Measurements from ENCODE around the gene PTPN2. TPM values are rescaled to one million over a fixed set of nuclear protein-coding genes. Genes with fewer than 3 reads are reported as not detected.

The PTPN2 gene
- total and polyA plus RNA-seq, 2 of the 4 experiments (the other 2 are of a cell fraction) = 13.2 to 30.6 TPM

GRCh38 chr18:12803069-12803936 lies 80.7 kb downstream of the PTPN2 start:
- H4K8ac ChIP-seq (ENCODE audit: low read depth in 2 of 2, low read length in 2 of 2) = no peak overlapping the region
- BruUV-seq (replicated peaks) = no TSS peak
- H3K18ac ChIP-seq (ENCODE audit: low read depth, low read length) = no peak overlapping the region
- no peaks in the 10 kb centered on the region for H3K4me1 ChIP-seq (ENCODE audit: control insufficient read depth, insufficient read depth, low read length)
- no peak overlapping the region for H3K4ac ChIP-seq (ENCODE audit: low read depth, low read length)
- peaks cover 5% of the 10 kb centered on the region; the same call in 1 of the 2 replicates for H3K36me3 ChIP-seq (ENCODE audit: control insufficient read depth, insufficient read depth, low read length)
- no peak overlapping the region for H2BK5ac ChIP-seq (ENCODE audit: low read depth, low read length, poor library complexity, severe bottlenecking)
- H3K4me2 ChIP-seq (ENCODE audit: low read depth, low read length) = no peak overlapping the region
- H3K4me3 ChIP-seq (ENCODE audit: insufficient read depth, low read depth, low read length) = no peak overlapping the region
- H2BK15ac ChIP-seq (ENCODE audit: low read depth, low read length) = no peak overlapping the region
- H2AK9ac ChIP-seq (replicated peaks; ENCODE audit: low read depth, low read length, poor library complexity) = no peak overlapping the region
- H2AK5ac ChIP-seq (ENCODE audit: low read depth, low read length) = no peak overlapping the region
- H3K9me1 ChIP-seq (ENCODE audit: insufficient read depth, low read length) = no peaks in the 10 kb centered on the region
- no peak overlapping the region for H2BK120ac ChIP-seq (ENCODE audit: low read depth, low read length)
- DNase-seq = no peak
- H3K23ac ChIP-seq (ENCODE audit: low read depth, low read length) = no peak overlapping the region
- no peaks in the 10 kb centered on the region for H4K20me1 ChIP-seq (ENCODE audit: insufficient read depth, low read length)
- intact Hi-C loops (cut with micrococcal nuclease) = no loop called here
- ChIA-PET CTCF (interaction anchor here (1.1 kb wide), 1 partner anchor 20 kb away, joined by 4 read pairs; no protein-coding TSS in a partner anchor), POLR2A (ENCODE audit: unreplicated experiment) (interaction anchor here (0.6 kb wide), 2 partner anchors 63 to 147 kb away, joined by 3 read pairs; no protein-coding TSS in a partner anchor)
- H3K27me3 ChIP-seq (ENCODE audit: control insufficient read depth, insufficient read depth, low read length) = no peaks in the 10 kb centered on the region
- no CpG with 5 or more reads among the region's 1 CpG for WGBS, 2 experiments (ENCODE audit: extremely low coverage in 2 of 2, insufficient read length in 1 of 2)
- H3K9me3 ChIP-seq (ENCODE audit: control insufficient read depth, insufficient read depth, low read length) = no peaks in the 10 kb centered on the region
- in situ Hi-C loops (cut with MboI; ENCODE audit: low sequenced_read_pairs) = no loop called here
- H2AFZ ChIP-seq (replicated peaks; ENCODE audit: low read length, poor library complexity) = no peak overlapping the region
- no peak overlapping the region for H3K9ac ChIP-seq (ENCODE audit: low read depth, low read length)
- H3K79me1 ChIP-seq (ENCODE audit: low read depth in 1 of 2, low read length in 2 of 2) = 0 out of 4 replicates have a peak, but pooled peaks cover 0 to 6% of the 10 kb centered on the region in 2 experiments
- no peak overlapping the region for H3K14ac ChIP-seq (replicated peaks; ENCODE audit: low read depth, low read length)
- H4K91ac ChIP-seq (ENCODE audit: insufficient read depth, low read depth, low read length) = no peak overlapping the region
- no peak overlapping the region for H4K5ac ChIP-seq (ENCODE audit: low read depth, low read length)
- ATAC-seq (ENCODE audit: low read depth) = no peak
- H3K27ac ChIP-seq (ENCODE audit: insufficient read depth, low read length) = no peak overlapping the region
- no peak overlapping the region for H3K56ac ChIP-seq (ENCODE audit: extremely low read depth, insufficient read depth, low read length)
- H2BK20ac ChIP-seq (ENCODE audit: low read depth, low read length) = no peak overlapping the region
- dilution Hi-C loops (cut with HindIII; ENCODE audit: low sequenced_read_pairs, unreplicated experiment) = no loop called here
- no peak for TF ChIP-seq RAD21 (IDR thresholded peaks at IDR 0.05; ENCODE audit: low read length)
- no peak for TF ChIP-seq NFE2L2 (IDR thresholded peaks at IDR 0.05; ENCODE audit: low read depth, low read length)
- TF ChIP-seq BHLHE40 (IDR thresholded peaks at IDR 0.05; ENCODE audit: low read depth, low read length) = no peak
- no peak for TF ChIP-seq MXI1 (IDR thresholded peaks at IDR 0.05; ENCODE audit: borderline replicate concordance, low read depth, low read length)
- no peak for TF ChIP-seq MAFK (IDR thresholded peaks at IDR 0.05; ENCODE audit: low read depth, low read length)
- TF ChIP-seq CTCF (conservative IDR thresholded peaks at IDR 0.05; ENCODE audit: low read depth, low read length) = no peak
- TF ChIP-seq, protein P1, sequence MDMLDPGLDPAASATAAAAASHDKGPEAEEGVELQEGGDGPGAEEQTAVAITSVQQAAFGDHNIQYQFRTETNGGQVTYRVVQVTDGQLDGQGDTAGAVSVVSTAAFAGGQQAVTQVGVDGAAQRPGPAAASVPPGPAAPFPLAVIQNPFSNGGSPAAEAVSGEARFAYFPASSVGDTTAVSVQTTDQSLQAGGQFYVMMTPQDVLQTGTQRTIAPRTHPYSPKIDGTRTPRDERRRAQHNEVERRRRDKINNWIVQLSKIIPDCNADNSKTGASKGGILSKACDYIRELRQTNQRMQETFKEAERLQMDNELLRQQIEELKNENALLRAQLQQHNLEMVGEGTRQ (IDR thresholded peaks at IDR 0.05; ENCODE audit: low read depth, low read length) = no peak
- no peak for TF ChIP-seq CEBPB (IDR thresholded peaks at IDR 0.05; ENCODE audit: low read depth, low read length)
- TF ChIP-seq SMC3 (IDR thresholded peaks at IDR 0.05; ENCODE audit: low read depth, low read length) = no peak
- TF ChIP-seq FOS (IDR thresholded peaks at IDR 0.05; ENCODE audit: low read depth, low read length) = no peak
- no peak for TF ChIP-seq RCOR1 (IDR thresholded peaks at IDR 0.05; ENCODE audit: insufficient replicate concordance, low read length)
- TF ChIP-seq RFX5 (IDR thresholded peaks at IDR 0.05; ENCODE audit: low read depth, low read length) = no peak
- TF ChIP-seq MAZ (IDR thresholded peaks at IDR 0.05; ENCODE audit: borderline replicate concordance, low read depth, low read length) = no peak
- TF ChIP-seq POLR2A (IDR thresholded peaks at IDR 0.05; ENCODE audit: low read depth, low read length) = no peak
- no peak for TF ChIP-seq CHD1 (IDR thresholded peaks at IDR 0.05; ENCODE audit: low read depth, low read length)
